Measurements from ENCODE around the gene CRTC2.

CRTC2 gene

DNA sequence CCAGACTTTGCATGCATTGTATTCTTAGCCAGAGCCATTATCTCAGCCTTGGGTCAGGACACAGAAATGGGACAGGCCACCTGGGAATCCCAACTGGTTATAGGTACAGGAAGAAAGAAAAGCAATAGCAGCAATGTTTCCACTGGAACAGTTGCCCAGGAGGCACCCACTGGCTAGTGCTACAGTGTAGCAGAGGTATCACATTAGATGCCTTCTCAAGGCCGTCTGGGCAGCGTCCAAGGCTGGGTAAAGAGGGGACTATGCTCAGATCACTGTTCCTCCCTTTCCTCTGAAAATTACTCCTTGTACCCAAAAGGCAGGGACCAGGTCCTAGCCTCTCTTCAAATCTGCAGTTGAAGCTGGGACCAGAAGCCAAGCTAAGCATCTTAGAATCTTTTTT is 11.9 kb upstream of the CRTC2 start:
- DNase-seq = no peak

DNA sequence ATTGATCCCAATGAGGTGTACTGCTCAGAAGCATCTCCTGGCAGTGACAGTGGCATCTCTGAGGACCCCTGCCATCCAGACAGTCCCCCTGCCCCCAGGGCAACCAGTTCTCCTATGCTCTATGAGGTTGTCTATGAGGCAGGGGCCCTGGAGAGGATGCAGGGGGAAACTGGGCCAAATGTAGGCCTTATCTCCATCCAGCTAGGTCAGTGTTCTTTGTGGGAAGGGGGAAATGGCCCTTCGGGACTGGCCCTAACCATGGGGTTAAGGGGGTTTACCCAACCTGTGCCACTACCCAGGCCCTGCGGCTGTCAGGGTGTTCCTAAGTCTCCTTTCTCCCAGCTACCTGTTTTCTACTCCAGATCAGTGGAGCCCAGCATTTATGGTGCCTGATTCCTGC is 10.6 kb upstream of the CRTC2 start:
- DNase-seq = no peak

DNA sequence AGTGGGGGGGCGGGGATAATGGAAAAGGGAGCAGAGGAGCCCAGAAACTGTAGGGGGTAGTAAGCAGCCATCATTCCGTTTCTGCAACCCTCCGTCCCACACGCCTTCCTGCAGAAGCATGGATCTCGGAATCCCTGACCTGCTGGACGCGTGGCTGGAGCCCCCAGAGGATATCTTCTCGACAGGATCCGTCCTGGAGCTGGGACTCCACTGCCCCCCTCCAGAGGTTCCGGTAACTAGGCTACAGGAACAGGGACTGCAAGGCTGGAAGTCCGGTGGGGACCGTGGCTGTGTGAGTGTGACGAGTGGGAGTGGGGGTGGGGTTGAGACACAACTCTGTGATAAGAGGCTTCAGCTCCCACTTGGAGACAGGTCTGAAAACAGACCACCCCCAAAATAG is 10.0 kb upstream of the CRTC2 start:
- DNase-seq = no peak

DNA sequence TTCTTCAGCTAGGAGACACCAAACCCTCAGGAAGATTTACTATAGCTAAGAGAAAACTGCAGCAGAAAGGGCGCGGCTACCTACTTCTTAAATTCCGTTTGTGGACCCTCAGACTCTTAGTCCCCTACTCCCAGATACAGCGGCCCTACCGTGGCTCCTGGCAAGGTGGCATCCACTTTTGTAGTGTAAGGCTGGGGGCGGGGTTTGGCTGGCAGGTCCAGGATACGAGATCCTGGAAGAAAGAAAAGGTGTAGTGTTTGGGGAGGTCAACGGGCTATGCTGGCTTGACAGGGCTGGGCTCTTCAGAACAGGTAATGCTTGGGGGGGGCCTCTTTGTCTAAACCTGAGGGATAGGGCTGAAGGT is 9.6 kb upstream of the CRTC2 start:
- peak; percentile 77 for DNase-seq

DNA sequence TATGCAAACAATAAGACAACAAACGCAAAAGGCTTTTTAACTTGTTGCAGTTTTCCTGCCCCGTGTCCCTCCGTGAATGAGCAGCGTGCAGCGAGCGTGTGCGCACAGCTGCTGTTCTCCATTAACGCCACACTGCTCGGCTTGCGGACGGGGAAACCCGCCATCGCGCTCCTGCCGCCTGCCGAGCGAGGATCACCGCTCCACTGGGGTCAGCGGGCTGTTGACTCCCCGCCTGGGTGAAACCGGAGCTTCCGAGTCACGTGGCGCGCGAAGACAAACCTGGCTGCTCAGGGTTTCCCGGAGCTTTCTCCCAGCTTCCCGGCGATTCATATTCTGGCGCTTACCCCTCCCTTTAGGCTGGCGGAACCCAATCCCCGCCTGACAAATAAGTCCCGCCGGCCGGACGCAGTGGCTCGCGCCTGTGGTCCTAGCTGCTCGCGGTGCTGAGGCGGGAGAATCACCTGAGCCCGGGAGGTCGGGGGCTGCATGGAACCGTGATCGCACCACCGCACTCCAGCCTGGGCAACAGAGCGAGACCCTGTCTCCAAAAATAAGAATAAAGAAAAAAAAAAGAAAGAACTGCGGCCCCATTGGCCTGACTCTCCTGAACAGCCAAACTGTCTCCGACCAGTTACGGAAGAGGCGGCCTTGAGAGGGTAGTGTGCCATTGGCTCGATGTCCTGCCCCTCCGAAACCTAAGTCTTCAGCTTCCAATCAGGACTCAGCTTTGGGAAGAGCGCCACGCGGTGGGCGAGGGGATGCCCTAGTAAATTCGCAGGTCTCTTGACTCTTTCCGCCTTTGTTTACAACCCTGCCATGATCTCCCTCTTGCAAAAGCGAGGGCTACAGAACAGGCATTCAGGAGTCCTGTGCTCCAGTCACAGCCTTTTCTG is 8.9 kb upstream of the CRTC2 start, which contains the start of gene CREB3L4:
Gene CREB3L4, plus strand, starts transcription at position 796 of the 893 bp plus-strand sequence. CDS start 624 bp downstream, outside the sequence.
- peak; percentile 100 for DNase-seq

DNA sequence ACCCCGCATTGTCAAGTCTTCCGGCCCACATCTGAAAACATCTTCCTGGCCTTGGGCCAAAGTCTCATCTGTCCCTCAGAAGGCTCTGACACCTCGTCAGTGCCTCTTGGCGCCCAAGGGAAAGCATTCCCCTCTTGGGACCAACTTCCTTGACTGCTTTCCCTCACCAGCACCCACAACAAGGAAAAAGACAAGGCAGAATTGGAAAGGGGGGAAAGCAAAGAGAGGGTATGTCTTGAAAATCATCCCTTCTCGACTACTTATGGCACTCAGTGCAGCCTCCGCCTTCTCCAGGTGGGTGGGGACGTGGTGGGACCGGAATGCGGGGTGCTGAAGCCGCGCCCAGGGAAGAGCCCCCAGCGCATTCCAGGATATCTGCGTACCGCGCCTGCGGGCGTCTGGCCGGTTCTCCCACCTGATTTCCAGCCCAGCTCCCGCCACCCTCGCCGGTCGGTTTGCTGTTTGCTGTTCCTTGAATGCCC is 5.5 kb upstream of the CRTC2 start:
- peak; percentile 75 for DNase-seq

DNA sequence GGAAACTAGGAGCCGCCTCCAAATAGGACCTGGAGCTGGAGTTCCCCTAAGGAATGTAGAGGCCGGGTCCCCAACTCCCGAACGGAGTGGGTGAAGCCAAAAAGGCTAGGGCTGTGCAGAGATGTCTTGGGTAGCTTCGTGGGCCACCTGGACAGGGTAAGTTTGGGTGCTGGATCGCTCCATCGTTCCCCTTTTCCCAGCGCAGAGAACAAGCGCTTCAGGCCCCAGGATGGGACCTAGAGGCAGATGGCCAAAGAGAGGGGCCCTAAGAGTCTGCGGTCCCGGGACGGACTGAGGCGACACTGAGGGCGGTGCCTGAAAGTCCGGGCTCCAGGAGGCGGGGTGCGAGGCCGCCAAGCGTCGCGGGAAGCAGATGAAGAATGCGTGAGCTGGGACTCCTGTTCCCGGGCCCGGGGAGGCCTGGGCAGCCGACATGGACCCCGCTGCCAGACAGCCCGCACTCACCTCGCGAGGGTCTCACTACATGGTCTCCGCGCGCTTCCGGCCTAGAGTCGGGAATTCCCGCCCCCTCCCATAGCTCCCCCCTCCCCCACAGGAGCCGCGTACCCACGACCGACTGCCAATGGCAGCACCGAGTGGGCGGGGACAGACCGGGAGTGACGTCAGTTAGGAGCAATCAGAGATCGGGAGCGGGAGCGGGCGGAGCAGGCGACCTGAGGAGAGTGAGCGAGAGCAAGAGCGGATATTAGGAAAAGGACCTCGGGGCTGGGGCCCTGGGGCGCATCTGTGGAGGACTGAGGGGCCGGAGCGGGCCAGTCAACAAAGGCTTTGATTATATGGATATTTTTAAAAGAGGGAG is 4.8 kb upstream of the CRTC2 start, which contains the start of gene SLC39A1:
Gene SLC39A1, minus strand, starts transcription at position 508 of the 820 bp plus-strand sequence. CDS start 822 bp downstream, outside the sequence.
- peak; percentile 100 for DNase-seq

DNA sequence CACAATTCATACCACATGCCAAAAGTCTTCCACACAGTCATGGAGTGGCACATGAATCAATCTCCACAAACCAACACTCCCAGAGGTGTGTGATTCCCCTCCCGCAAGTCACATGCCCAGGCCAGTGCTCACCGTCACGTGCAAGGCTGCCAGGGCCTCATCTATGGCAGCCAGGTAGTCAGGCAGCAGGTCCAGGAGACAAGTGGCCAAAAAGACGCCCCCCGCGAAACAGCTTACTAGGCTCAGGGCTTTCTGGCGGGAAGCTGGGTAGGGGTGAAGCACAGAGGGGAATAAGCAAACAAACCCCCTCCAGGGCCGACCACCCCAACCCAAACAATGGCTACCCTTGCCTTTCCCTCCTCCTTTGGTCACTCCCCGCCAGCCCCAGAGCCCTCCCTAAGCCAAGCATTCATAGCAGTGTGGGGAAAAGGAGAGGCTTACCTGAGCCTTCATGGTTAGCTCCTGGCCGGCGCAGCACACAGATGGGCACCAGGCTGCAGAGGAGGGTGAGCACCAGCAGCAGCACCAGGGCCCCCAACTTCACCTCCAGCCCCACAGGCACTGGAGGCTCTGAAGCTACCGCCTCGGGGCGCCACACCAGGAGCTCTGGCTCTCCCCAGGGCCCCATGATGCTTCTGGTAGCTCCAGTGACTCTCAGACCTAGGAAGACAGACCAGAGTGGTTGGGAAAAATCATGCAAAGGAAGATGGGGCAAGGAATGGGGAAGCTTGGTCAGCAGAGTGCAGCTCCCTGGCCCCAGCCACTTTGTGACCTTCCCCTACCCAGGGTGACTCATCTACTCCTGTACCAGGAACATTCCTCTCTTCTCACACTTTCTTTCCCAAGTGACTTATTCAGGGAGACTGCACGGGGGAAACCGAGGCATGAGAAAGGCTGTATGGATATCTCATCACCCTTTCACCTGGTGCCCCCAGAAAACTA is 3.9 kb upstream of the CRTC2 start:
- no peak for DNase-seq

DNA sequence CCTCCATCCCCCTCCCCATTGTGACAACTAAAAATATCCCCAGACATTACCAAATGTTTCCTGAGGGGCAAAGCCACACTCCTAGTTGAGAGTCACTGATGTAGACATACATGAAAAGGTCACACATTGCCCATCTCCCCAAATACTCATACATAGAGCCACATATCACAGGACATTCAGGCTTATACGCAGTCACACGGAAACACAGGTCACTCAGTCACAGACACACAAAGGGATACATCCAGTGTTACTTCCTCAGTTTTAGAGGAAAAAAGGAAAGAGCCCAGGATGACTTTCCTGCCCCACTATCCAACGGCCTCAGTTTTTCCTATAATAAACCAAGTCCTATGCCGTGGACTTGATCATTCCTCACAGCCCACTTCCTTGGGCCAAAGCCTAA is 3.0 kb upstream of the CRTC2 start:
- no peak for DNase-seq

DNA sequence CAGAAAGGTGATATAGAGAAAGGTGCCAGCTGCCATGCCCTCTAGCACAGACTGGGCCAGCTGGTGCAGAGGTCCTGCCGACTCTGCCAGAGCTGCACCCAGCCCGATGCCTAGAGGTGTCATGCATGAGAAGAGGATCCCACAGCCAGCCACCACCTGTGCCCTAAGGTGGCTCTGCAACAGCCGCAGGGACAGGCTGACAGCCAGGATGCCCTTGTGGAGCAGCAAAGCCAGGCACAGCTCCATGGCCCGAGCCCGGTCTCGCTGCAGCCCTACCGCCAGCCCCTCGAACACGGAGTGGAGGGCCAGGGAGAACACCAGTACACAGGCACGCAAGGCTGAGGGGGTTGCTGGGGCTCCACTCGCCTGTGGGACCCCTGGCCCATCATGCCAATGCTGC is 1.8 kb upstream of the CRTC2 start:
- DNase-seq = no peak

DNA sequence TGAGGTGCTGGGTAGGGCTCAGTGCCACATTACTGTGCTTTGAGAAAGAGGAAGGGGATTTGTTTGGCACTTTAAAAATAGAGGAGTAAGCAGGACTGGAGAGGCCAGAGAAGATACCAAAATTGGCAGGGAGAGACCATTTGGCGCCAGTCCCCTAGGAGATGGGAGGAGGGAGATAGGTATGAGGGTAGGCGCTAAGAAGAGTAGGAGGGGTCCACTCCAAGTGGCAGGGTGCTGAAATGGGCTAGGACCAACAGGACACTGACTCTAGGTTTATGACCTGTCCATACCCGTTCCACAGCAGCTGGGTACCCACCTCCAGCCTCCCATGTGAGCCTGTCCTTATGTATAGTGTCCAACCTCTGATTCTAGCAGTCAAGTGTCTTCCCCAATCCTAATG is 1.0 kb upstream of the CRTC2 start:
- no peak for DNase-seq

DNA sequence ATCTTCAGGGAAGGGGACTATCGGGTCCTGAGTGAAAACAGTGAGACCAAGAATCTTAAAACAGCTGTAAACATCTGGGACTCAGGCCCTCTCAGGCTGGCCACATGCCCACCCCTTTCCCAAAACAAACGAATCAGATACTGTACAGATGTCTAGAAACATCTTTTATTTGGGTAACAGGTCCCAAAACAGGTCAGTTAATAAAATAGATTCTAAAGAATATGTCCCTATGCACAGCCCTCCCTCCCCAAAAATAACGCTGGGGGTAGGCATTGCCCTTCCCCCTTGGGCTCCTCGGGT is 499 bp upstream of the CRTC2 start:
- DNase-seq = no peak

DNA sequence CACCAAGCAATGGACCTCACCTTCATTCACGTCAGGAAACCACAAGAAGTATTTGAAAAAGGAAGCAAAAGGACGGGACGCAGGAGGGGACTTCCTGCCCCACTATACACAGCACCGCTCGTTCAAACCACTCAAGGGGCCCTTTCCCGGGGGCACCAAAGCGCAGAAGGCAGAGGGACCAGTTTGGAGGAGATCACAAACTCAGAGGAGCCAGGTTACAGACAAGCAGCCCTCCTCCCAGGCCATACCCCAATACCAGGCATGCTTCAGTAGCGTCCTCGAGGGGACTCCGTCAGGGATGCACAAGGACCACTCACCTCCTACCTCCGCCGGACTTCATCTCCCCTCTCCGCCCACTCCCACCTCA is 685 bp downstream of the CRTC2 start:
- DNase-seq = no peak

DNA sequence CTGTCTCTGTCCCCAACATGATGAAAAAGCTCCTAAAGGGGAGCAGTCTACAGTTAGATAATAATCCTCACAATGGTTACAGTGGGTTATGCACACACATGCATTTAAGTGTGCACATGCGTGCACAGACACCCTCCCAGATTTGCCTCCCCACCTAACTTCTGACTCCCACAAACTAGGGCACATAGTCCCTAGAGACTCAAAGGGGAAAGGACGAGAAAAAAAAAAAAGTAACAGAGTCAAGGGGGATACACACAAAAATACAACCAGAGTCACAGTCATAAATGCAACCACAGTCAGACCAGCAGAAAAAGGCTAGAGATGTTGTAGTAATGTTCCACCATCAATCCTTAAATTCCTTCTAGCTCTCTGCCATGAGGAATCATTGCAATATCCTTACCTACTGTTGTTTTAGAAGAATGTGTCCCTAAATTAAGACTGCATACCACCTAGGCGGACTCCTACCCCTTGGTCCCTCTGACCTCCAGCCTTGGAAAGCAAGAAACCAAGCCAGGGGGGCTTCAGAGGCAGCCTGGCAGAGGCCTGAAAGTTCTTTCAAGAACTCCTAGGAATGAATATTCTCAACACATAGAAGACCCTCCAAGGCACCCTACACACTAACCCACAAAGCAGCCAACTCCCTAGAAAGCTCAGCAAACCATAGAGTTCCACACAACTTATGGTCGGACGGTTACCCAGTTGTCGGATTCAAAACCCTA is 1.3 kb downstream of the CRTC2 start:
- DNase-seq = no peak

DNA sequence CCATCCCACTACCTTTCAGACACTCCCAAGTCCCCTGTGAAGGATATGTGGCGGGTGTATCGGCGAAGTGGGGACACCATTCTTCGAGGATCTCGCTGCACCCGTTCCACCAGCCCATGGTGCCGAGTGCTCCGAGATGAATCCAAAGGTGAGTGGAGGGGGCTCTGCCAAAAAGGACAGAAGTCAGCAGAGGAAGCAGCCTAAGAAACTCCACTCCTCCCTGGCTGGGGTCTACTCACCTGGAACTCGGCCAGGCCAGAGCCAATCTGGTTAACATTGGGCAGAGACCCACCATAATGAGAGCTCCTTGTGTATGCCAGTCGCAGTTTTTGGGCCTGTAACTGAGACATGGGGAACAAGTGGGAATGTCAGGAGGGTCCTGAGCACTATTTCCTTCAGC is 3.6 kb downstream of the CRTC2 start:
- DNase-seq = no peak

DNA sequence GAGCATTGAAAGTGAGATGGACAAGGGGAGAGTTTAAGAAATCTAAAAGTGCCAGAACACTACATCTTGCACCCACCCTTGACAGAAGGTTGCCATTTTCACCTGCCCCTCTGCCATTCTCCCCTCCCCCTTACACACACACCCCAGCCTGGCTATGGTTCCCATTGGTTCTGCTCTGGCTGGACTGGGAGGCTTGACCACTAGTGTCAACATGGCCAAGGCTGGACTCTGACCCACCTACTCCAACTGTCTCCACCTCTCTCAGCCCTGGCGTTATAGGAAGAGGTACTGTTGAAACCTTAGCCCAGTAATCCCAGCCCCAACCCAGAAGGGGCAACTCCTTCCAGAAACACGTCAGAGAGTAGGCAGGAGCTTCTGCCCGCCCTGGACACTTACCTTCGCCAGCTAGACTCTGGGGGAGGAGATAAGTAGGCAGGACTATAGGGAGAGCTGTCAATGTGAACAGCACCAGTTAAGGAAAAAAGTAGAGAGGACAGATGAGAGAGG is 4.5 kb downstream of the CRTC2 start:
- DNase-seq = no peak

DNA sequence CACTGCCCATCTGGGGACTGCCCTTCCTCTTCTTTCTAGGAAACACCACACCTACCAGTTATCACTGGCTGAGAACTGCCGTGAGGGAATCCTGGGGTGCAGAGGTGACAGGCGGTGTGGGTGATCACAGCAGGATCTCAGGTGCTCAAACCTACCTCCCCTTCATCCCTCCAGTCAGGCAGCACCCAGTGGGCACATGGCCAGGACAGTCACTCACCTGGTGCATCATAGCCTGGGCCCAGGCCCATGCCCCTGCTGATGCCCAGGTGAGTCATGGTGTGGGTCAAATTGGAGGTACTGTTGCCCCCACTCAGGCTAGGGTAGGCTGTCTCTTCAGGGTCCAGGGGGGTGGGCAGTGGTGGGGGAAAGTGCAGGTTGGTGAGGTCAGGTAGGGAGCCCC is 6.6 kb downstream of the CRTC2 start:
- no peak for DNase-seq

DNA sequence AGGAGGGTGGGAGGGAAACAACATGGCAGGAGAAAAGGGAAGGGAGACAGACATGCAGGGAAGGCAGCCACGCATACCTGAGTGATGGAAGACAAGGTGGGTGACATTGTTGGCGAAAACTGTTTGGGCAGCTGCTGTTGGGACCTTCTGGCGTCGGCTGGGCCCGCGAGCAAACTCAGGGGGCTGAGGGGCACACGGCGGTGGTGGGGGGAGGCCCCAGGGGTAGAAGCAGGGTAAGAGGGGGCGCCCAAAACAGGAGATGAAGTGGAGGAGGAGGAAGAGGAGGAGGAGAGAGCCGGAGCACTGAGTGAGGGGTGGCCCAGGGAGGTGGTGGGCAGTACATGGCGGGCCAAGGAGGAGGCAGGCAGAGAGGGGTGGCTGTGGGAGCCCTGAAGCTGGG is 7.2 kb downstream of the CRTC2 start:
- DNase-seq = no peak

DNA sequence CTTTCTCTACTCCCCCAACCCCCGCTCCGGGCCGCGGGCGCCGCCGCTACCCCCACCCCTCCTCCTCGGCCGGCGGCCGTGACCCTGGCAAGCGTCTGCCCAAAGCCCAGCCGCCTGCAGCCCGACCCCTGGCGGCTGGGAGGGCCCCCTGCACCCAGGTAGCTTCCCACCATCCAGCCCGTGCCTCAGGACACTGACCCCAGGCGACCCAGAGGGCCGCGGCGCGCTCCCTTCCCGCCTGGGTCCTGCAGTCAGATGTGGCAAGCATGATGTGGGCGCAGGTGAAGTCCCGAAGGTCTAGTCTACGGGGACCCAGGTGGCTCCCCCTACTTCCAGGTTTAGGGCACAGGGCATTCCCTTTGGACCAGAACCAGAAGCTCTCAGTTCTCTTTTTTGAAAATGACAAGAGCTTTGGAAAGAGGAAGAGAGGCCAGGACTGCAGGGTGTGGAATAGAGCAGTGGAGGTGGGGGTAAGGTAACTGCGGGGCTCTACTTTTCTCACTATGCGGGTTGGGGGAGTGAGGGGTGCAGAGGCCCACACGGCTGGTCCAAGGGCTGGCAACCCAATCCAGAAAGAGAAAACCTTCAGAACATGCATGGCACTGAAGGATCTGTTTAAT is 11.7 kb downstream of the CRTC2 start, which contains the start of gene DENND4B:
Gene DENND4B, minus strand, starts transcription at position 97 of the 620 bp plus-strand sequence. CDS start 2,344 bp downstream, outside the sequence.
- DNase-seq = peak; percentile 90

DNA sequence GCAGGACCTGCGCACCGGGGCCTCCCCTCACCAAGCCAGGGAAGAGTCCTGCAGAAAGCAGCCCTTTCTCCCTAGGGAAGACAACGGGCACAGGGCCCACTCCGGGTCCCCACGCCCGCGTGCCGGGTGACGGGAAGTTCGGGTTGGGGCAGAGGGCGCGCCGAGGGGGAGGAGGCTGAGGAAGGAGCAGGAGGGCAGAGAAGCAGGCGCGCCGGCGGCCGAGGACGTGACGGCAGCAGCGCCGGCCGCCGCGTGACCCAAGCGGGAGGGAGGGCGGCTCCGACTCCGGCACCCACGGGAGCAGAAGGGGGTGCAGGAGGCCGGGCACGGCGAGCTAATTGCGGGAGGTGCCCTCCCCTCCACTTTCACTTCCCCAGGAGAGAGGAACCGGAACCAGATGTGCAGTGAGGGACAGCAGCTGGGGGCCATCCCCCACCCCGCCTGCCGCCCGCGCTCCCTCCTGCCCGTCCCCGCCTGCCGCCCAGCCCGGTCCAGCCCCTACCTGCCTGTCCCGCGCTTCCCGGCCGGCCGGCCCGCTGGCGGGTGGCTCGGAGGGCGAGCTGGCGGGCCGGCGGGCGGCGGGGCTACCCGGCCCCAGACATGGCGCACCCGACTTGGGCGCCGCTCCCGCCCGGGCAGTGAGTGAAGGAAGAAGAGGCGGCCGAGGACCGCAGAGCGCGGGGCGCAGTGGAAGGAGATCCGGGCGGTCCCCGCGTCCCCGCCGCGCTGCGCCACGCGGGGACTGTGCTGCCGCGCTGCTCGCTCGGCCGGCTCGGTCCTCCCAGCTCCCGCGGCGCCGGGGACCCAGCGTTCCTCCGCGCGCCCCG is 12.4 kb downstream of the CRTC2 start:
- DNase-seq = peak; percentile 64
